ENCODE measurements around the gene CARD11. TPM values are rescaled to one million over a fixed set of nuclear protein-coding genes. Genes with fewer than 3 reads are reported as not detected.

CARD11 gene
- total and polyA plus RNA-seq, 2 donors (not counting 1 experiment from before 2014, with no cell fraction given): 129 to 135 TPM

DNA sequence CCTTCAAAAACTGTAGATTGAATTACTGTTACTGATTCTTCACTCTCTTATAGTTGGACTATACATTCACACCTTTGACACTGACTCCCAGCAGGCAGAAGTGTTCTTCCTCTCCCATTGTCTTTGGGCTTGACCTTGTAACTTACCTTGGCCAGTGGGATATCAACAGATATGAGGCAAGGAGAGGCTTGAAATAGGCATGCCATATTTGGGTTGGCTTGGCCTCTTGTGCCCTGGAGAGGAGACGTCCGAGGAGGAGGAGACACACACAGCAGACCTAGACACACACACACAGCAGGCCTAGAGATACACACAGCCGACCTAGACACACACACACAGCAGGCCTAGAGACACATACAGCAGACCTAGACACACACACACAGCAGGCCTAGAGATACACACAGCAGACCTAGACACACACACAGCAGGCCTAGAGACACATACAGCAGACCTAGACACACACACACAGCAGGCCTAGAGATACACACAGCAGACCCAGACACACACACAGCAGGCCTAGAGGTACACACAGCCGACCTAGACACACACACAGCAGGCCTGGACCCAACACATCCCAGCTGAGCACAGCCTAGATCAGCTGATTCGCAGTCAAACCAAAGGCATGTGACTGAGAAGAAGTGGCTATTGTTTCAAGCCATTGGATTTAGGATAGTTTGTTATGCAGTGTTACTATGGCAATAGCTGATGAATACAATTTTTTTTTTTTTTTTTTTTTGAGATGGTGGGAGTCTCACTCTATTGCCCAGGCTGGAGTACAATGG lies 187.1 kb downstream of the CARD11 start:
- Histone ChIP-seq H3K4me3 (ENCODE audit: control extremely low read depth in 1 of 5, extremely low read depth in 1 of 5, insufficient read depth in 1 of 5, low read depth in 2 of 5, low read length in 4 of 5) (no peak overlapping the region), H3K9me3 (ENCODE audit: control extremely low read depth in 1 of 3, control insufficient read depth in 2 of 3, insufficient read depth in 1 of 3, low read length in 2 of 3) (no peaks in the 10 kb centered on the region), H3K36me3 (replicated peaks in 1 of 2; ENCODE audit: control extremely low read depth in 1 of 2, control insufficient read depth in 1 of 2, extremely low read depth in 1 of 2, insufficient read depth in 2 of 2, low read length in 1 of 2) (no peaks in the 10 kb centered on the region), H3K27ac (ENCODE audit: low read length in 2 of 2) (no peak overlapping the region), H2AFZ (ENCODE audit: insufficient read depth, low read depth, low read length, poor library complexity, severe bottlenecking) (no peak overlapping the region), H3K4me1 (ENCODE audit: control insufficient read depth in 2 of 2, insufficient read depth in 2 of 2, low read length in 2 of 2) (no peaks in the 10 kb centered on the region), H3K27me3 (replicated peaks in 1 of 4; ENCODE audit: control extremely low read depth in 1 of 4, control insufficient read depth in 3 of 4, insufficient read depth in 4 of 4, low read length in 3 of 4) (no peaks in the 10 kb centered on the region), H3K9ac (ENCODE audit: low read length) (no peak overlapping the region), H3K79me2 (ENCODE audit: control insufficient read depth, insufficient read depth, low read length) (no peaks in the 10 kb centered on the region), H4K20me1 (ENCODE audit: control insufficient read depth, insufficient read depth, low read length, poor library complexity, severe bottlenecking) (no peaks in the 10 kb centered on the region), H3K4me2 (replicated peaks; ENCODE audit: low read depth, low read length, poor library complexity, severe bottlenecking) (no peak overlapping the region)
- intact Hi-C loops (cut with micrococcal nuclease): no loop called here
- CTCF ChIA-PET: interaction anchor here (3.1 kb wide), 1 partner anchor 9 kb away, joined by 9 read pairs; no protein-coding TSS in a partner anchor
- H3K4me3 Mint-ChIP-seq: no peak overlapping the region
- no peaks in the 10 kb centered on the region for H3K9me3 Mint-ChIP-seq (ENCODE audit: insufficient read depth)
- 80% methylated on average over 3 of the region's 5 CpGs for WGBS (ENCODE audit: insufficient coverage)
- TF ChIP-seq, protein P1, sequence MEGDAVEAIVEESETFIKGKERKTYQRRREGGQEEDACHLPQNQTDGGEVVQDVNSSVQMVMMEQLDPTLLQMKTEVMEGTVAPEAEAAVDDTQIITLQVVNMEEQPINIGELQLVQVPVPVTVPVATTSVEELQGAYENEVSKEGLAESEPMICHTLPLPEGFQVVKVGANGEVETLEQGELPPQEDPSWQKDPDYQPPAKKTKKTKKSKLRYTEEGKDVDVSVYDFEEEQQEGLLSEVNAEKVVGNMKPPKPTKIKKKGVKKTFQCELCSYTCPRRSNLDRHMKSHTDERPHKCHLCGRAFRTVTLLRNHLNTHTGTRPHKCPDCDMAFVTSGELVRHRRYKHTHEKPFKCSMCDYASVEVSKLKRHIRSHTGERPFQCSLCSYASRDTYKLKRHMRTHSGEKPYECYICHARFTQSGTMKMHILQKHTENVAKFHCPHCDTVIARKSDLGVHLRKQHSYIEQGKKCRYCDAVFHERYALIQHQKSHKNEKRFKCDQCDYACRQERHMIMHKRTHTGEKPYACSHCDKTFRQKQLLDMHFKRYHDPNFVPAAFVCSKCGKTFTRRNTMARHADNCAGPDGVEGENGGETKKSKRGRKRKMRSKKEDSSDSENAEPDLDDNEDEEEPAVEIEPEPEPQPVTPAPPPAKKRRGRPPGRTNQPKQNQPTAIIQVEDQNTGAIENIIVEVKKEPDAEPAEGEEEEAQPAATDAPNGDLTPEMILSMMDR (IDR thresholded peaks at IDR 0.05): no peak
- no peak for TF ChIP-seq EZH2 (IDR thresholded peaks at IDR 0.05; ENCODE audit: borderline replicate concordance, insufficient read depth, low read depth, low read length, poor library complexity, severe bottlenecking)
- H3K27ac Mint-ChIP-seq: no peak overlapping the region
- DNase-seq: no peak
- POLR2A ChIA-PET: no interaction called here
- H3K4me1 Mint-ChIP-seq: peaks cover 12% of the 10 kb centered on the region
- ATAC-seq (ENCODE audit: low read depth): no peak
- H3K27me3 Mint-ChIP-seq: no peaks in the 10 kb centered on the region

Other genes starting within 250 kb of the CARD11 start
- gene GNA12, start 199.6 kb downstream of the CARD11 start, total RNA-seq: 110 and 114 TPM in 2 replicates
- gene GNA12, start 199.6 kb downstream of the CARD11 start, polyA plus RNA-seq: 34.6 and 41.5 TPM in 2 replicates